ENCODE data around the gene IMMP1L.
A peak's percentile ranks its signal among the peaks of the same experiment; 100 is the strongest.
"Not testable (repeated sequence)": the region's sequence is repeated elsewhere in the genome, so short reads cannot be mapped to it uniquely, and the experiment has no call there.

Gene IMMP1L

GRCh38 chr11:31509429-31510345, at the start of gene IMMP1L, which contains the start of gene ELP4:
TSS of gene IMMP1L (minus strand) at chr11:31509622. CDS start at chr11:31463276, 46,346 bp downstream.
TSS of gene ELP4 (plus strand) at chr11:31509767. CDS start at chr11:31509785, 18 bp downstream.
- DNase-seq, result peak; percentile 96

GRCh38 chr11:31558001-31558400, 48.6 kb upstream of the IMMP1L start:
- no peak for DNase-seq

GRCh38 chr11:31555938-31556337, 46.5 kb upstream of the IMMP1L start:
- no peak for DNase-seq

GRCh38 chr11:31542862-31543261, 33.4 kb upstream of the IMMP1L start:
- no peak for DNase-seq

- DNase-seq, result no peak
Measured at GRCh38 chr11:31535479-31535878, 26.1 kb upstream of the IMMP1L start.

- no peak for DNase-seq
Measured at GRCh38 chr11:31531293-31531692, 21.9 kb upstream of the IMMP1L start.

GRCh38 chr11:31529701-31530100, 20.3 kb upstream of the IMMP1L start:
- no peak for DNase-seq

GRCh38 chr11:31529189-31529588, 19.8 kb upstream of the IMMP1L start:
- DNase-seq, result no peak

GRCh38 chr11:31521497-31522150, 12.2 kb upstream of the IMMP1L start:
- no peak for DNase-seq

GRCh38 chr11:31512117-31512516, 2.7 kb upstream of the IMMP1L start:
- DNase-seq, result no peak

- DNase-seq, result no peak
Measured at GRCh38 chr11:31509051-31509428, 382 bp downstream of the IMMP1L start.

- no peak for DNase-seq
Measured at GRCh38 chr11:31500560-31500959, 8.9 kb downstream of the IMMP1L start.

GRCh38 chr11:31499576-31500178, 9.7 kb downstream of the IMMP1L start:
- no peak for DNase-seq

GRCh38 chr11:31493762-31494161, 15.7 kb downstream of the IMMP1L start:
- not testable (repeated sequence) for DNase-seq

GRCh38 chr11:31493235-31493634, 16.2 kb downstream of the IMMP1L start:
- DNase-seq, result no peak

- DNase-seq, result no peak
Measured at GRCh38 chr11:31492320-31492913, 17.0 kb downstream of the IMMP1L start.

GRCh38 chr11:31487848-31488247, 21.6 kb downstream of the IMMP1L start:
- DNase-seq, result no peak

- no peak for DNase-seq
Measured at GRCh38 chr11:31484497-31484896, 24.9 kb downstream of the IMMP1L start.

GRCh38 chr11:31480930-31481329, 28.5 kb downstream of the IMMP1L start:
- DNase-seq, result no peak

- no peak for DNase-seq
Measured at GRCh38 chr11:31479066-31479465, 30.4 kb downstream of the IMMP1L start.

GRCh38 chr11:31478223-31478590, 31.2 kb downstream of the IMMP1L start:
- DNase-seq, result no peak

GRCh38 chr11:31477528-31478222, 31.7 kb downstream of the IMMP1L start:
- DNase-seq, result no peak

GRCh38 chr11:31474083-31474482, 35.3 kb downstream of the IMMP1L start:
- no peak for DNase-seq

Measured in NCI-H1436 (cell line).